ENCODE measurements around the gene BTBD3. TPM values are rescaled to one million over a fixed set of nuclear protein-coding genes. Genes with fewer than 3 reads are reported as not detected.

BTBD3 gene
- total and polyA plus RNA-seq, 2 experiments from 2014 or later: 22.3 to 68.3 TPM

- H3K79me2 ChIP-seq: peaks cover 99% of the 10 kb centered on the region
- TF ChIP-seq EZH2 (IDR thresholded peaks at IDR 0.05; ENCODE audit: borderline replicate concordance) (no peak), EZH2phosphoT487 (IDR thresholded peaks at IDR 0.05; ENCODE audit: low read depth, severe bottlenecking, unreplicated experiment) (no peak)
- TF ChIP-seq, protein P1, sequence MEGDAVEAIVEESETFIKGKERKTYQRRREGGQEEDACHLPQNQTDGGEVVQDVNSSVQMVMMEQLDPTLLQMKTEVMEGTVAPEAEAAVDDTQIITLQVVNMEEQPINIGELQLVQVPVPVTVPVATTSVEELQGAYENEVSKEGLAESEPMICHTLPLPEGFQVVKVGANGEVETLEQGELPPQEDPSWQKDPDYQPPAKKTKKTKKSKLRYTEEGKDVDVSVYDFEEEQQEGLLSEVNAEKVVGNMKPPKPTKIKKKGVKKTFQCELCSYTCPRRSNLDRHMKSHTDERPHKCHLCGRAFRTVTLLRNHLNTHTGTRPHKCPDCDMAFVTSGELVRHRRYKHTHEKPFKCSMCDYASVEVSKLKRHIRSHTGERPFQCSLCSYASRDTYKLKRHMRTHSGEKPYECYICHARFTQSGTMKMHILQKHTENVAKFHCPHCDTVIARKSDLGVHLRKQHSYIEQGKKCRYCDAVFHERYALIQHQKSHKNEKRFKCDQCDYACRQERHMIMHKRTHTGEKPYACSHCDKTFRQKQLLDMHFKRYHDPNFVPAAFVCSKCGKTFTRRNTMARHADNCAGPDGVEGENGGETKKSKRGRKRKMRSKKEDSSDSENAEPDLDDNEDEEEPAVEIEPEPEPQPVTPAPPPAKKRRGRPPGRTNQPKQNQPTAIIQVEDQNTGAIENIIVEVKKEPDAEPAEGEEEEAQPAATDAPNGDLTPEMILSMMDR (IDR thresholded peaks at IDR 0.05; ENCODE audit: poor library complexity): no peak
- H3K4me3 ChIP-seq: no peak overlapping the region
- no peak overlapping the region for H3K4me2 ChIP-seq
- DNase-seq (ENCODE audit: low spot score): no peak
- H3K9me3 ChIP-seq (ENCODE audit: low read depth): no peaks in the 10 kb centered on the region
- no peak overlapping the region for H2AFZ ChIP-seq
- 95% methylated on average over 2 of the region's 2 CpGs for WGBS (ENCODE audit: low lambda C conversion rate, missing lambda C conversion rate)
- H3K27ac ChIP-seq: no peak overlapping the region
- no peaks in the 10 kb centered on the region for H3K9me2 ChIP-seq (replicated peaks; ENCODE audit: insufficient read depth)
- no peaks in the 10 kb centered on the region for H3K27me3 ChIP-seq
- peaks cover 31% of the 10 kb centered on the region for H4K20me1 ChIP-seq (ENCODE audit: insufficient read depth, poor library complexity, severe bottlenecking)
- no peaks in the 10 kb centered on the region for H3K36me3 ChIP-seq (replicated peaks; ENCODE audit: insufficient read depth, low read depth)
- peaks cover 8% of the 10 kb centered on the region for H3K4me1 ChIP-seq (ENCODE audit: insufficient read depth)
Observed at GRCh38 chr20:11902285-11902697, 15.4 kb upstream of the BTBD3 start.

DNA sequence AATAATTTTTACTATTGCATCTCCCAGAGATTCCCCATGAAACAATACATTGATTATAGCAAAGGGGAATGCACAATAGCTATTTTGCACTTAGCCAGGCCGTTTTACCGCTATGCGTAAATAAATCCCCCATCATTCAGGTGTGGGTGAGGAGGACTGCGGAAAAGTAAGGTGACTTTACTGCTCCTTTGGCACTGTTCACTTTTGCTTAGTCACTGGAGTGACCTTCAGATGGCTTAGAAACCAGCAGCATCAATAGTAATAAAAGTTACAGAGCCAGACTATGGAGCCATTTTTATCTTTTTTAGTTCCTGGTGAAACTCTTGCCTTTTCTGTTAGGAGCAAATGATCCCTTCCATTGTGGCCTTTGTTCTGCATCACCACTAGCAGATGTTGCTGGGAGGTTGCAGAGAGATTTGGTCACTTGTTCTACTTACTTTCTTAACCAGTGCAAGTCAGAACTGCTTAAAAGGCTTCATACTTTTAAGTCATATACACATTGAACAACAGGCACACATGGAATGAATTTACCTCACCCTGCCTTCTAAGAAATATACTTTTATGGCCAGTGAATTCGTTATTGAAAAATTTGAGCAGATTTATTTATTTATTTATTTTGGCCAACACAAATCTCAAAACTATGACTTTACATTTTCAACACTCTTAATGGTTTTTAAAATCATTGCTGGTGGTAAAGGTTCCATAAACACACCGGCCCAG, 12.1 kb upstream of the BTBD3 start:
- H3K79me2 ChIP-seq: peaks cover 99% of the 10 kb centered on the region
- TF ChIP-seq EZH2 (IDR thresholded peaks at IDR 0.05; ENCODE audit: borderline replicate concordance) (no peak), EZH2phosphoT487 (IDR thresholded peaks at IDR 0.05; ENCODE audit: low read depth, severe bottlenecking, unreplicated experiment) (no peak)
- TF ChIP-seq, protein P1 (IDR thresholded peaks at IDR 0.05; ENCODE audit: poor library complexity): no peak
- no peaks in the 10 kb centered on the region for H3K36me3 ChIP-seq (replicated peaks; ENCODE audit: insufficient read depth, low read depth)
- DNase-seq (ENCODE audit: low spot score): peak; percentile 26
- peak overlapping the region; percentile 73 for H3K27ac ChIP-seq
- no peak overlapping the region for H3K4me2 ChIP-seq
- no peaks in the 10 kb centered on the region for H3K9me3 ChIP-seq (ENCODE audit: low read depth)
- H2AFZ ChIP-seq: no peak overlapping the region
- H3K4me1 ChIP-seq (ENCODE audit: insufficient read depth): peaks cover 8% of the 10 kb centered on the region
- WGBS (ENCODE audit: low lambda C conversion rate, missing lambda C conversion rate): 84% methylated on average over 6 of the region's 6 CpGs
- H4K20me1 ChIP-seq (ENCODE audit: insufficient read depth, poor library complexity, severe bottlenecking): peaks cover 21% of the 10 kb centered on the region
- no peaks in the 10 kb centered on the region for H3K27me3 ChIP-seq
- H3K4me3 ChIP-seq: no peak overlapping the region
- H3K9me2 ChIP-seq (replicated peaks; ENCODE audit: insufficient read depth): no peaks in the 10 kb centered on the region

GRCh38 chr20:11906626-11907480, 10.8 kb upstream of the BTBD3 start:
- Histone ChIP-seq H3K36me3 (replicated peaks; ENCODE audit: insufficient read depth, low read depth) (no peaks in the 10 kb centered on the region), H3K27ac (peak overlapping the region; percentile 57), H3K79me2 (peaks cover 99% of the 10 kb centered on the region), H3K9me3 (ENCODE audit: low read depth) (no peaks in the 10 kb centered on the region), H2AFZ (no peak overlapping the region), H4K20me1 (ENCODE audit: insufficient read depth, poor library complexity, severe bottlenecking) (peaks cover 12% of the 10 kb centered on the region), H3K27me3 (no peaks in the 10 kb centered on the region), H3K4me3 (no peak overlapping the region), H3K4me1 (ENCODE audit: insufficient read depth) (peaks cover 9% of the 10 kb centered on the region), H3K9me2 (replicated peaks; ENCODE audit: insufficient read depth) (no peaks in the 10 kb centered on the region), H3K4me2 (peak overlapping the region; percentile 3)
- DNase-seq (ENCODE audit: low spot score): no peak
- 59% methylated on average over 4 of the region's 4 CpGs for WGBS (ENCODE audit: low lambda C conversion rate, missing lambda C conversion rate)
- TF ChIP-seq EZH2 (IDR thresholded peaks at IDR 0.05; ENCODE audit: borderline replicate concordance): no peak
- no peak for TF ChIP-seq EZH2phosphoT487 (IDR thresholded peaks at IDR 0.05; ENCODE audit: low read depth, severe bottlenecking, unreplicated experiment)
- TF ChIP-seq, protein P1 (IDR thresholded peaks at IDR 0.05; ENCODE audit: poor library complexity): no peak

Data from hepatocyte (in vitro differentiated cells).